Endothelial cell of umbilical vein (primary cell): Measurements from ENCODE around the gene SEH1L.

Experiments
- CTCF ChIP-seq, 2 donors: IDR thresholded peaks; 1 replicate in 1 of 2; 2 replicates in 1 of 2; pipeline ENCODE4 v1.5.1; 2011; ENCODE audit warnings: low read length in 2 of 2, mild to moderate bottlenecking in 2 of 2, moderate library complexity in 2 of 2, control low read depth in 1 of 2, inconsistent platforms in 1 of 2, low read depth in 1 of 2; ENCODE audit not compliant: insufficient read depth in 1 of 2; ENCODE audit errors: extremely low read depth in 1 of 2
- EZH2 ChIP-seq: IDR thresholded peaks from 2 replicates; pipeline ENCODE4 v1.6.1; 2012; ENCODE audit warnings: borderline replicate concordance, low read depth, mild to moderate bottlenecking, moderate library complexity, low read length, inconsistent platforms; ENCODE audit not compliant: severe bottlenecking
- GATA2 ChIP-seq: IDR thresholded peaks from 2 replicates; pipeline ENCODE4 v1.7.0; 2011; ENCODE audit warnings: low read depth, mild to moderate bottlenecking, moderate library complexity, mixed read lengths, low read length; ENCODE audit not compliant: insufficient read length, insufficient read depth
- JUN ChIP-seq: IDR thresholded peaks from 2 replicates; pipeline ENCODE4 v1.6.1; 2011; ENCODE audit warnings: borderline replicate concordance, low read depth; ENCODE audit not compliant: insufficient read length, insufficient read depth
- MAX ChIP-seq: IDR thresholded peaks from 2 replicates; pipeline ENCODE4 v1.6.1; 2011; ENCODE audit not compliant: insufficient read depth, insufficient read length
- POLR2A ChIP-seq: IDR thresholded peaks from 2 replicates; pipeline ENCODE4 v1.6.1; 2012; ENCODE audit warnings: low read depth, mild to moderate bottlenecking, control low read depth, low read length
- POLR2AphosphoS5 ChIP-seq: IDR thresholded peaks from 2 replicates; pipeline ENCODE4 v1.6.1; 2012; ENCODE audit warnings: low read depth, mild to moderate bottlenecking, control low read depth, low read length, moderate library complexity; ENCODE audit not compliant: insufficient read depth

- TF ChIP-seq POLR2AphosphoS5 = no peak
- TF ChIP-seq CTCF (IDR thresholded peaks at IDR 0.05; ENCODE audit: extremely low read depth in 1 of 2, insufficient read depth in 1 of 2, low read depth in 1 of 2, low read length in 2 of 2) = no peak
- no peak for TF ChIP-seq JUN
- no peak for TF ChIP-seq GATA2
- no peak for TF ChIP-seq EZH2
- TF ChIP-seq MAX = no peak
- no peak for TF ChIP-seq POLR2A
Observed at GRCh38 chr18:12958478-12958877, 10.7 kb downstream of the SEH1L start.
